Left lung (tissue), 10 donors: Measurements from ENCODE around the gene TMPRSS13. TPM values are rescaled to one million over a fixed set of nuclear protein-coding genes. Genes with fewer than 3 reads are reported as not detected.

Experiments used
- ATAC-seq: fragments of 200-7000 bp; cut with Tn5 transposase; one replicate; pipeline ENCODE4 v1.9.1; 2020; ENCODE audit warnings: moderate library complexity
- DNase-seq, 4 donors: peaks; one replicate each; pipeline ENCODE4 v3.0.0-alpha.2; 2013 to 2020
- H3K27ac ChIP-seq, 2 donors: fragments of 200-600 bp; sonication (generic) in 1 of 2; one replicate each; pipeline versions ENCODE4 v1.5.0 to v1.8.0; 2020 to 2021
- H3K27me3 ChIP-seq, 2 donors: fragments of 200-600 bp; sonication (generic) in 1 of 2; one replicate each; pipeline versions ENCODE4 v1.5.0 to v1.8.0; 2020 to 2021
- H3K36me3 ChIP-seq, 2 donors: fragments of 200-600 bp; sonication (generic) in 1 of 2; one replicate each; pipeline versions ENCODE4 v1.5.0 to v1.8.0; 2020 to 2021
- H3K4me1 ChIP-seq, 2 donors: fragments of 200-600 bp; one replicate each; pipeline ENCODE4 v1.8.0; 2021
- H3K4me3 ChIP-seq, 2 donors: fragments of 200-600 bp; sonication (generic) in 1 of 2; one replicate each; pipeline versions ENCODE4 v1.5.0 to v1.8.0; 2020 to 2021; ENCODE audit warnings: mild to moderate bottlenecking in 1 of 2
- H3K9me3 ChIP-seq, 2 donors: fragments of 200-600 bp; sonication (generic) in 1 of 2; one replicate each; pipeline versions ENCODE4 v1.5.0 to v1.8.0; 2020 to 2021
- intact Hi-C, 2 donors: fragments of 100-400 bp; cut with DNase I; formaldehyde crosslinking; loops; one replicate each; pipeline versions ENCODE4 v1.11.2 to v1.14.2; 2022
- polyA plus RNA-seq, 6 donors: library from polyadenylated mRNA; unstranded; fragments of 120-200 nt; gene quantifications; one replicate each; pipeline ENCODE4 v1.2.1, GENCODE V29; 2013; ENCODE audit not compliant: insufficient read length in 6 of 6
- total RNA-seq, 2 donors: library from RNA; stranded (reverse); fragmentation: NEBNext Ultra II Directional; extraction: Animal tissue kit (Norgen Biotek cat#: 25700); gene quantifications; one replicate each; pipeline ENCODE4 v1.2.1, GENCODE V29; 2021
- TF ChIP-seq, protein P1 (sequence below), 2 donors: fragments of 200-600 bp; sonication (generic) in 1 of 2; IDR thresholded peaks; one replicate each; pipeline versions ENCODE4 v1.5.0 to v1.8.0; 2021; ENCODE audit warnings: antibody characterized with exemption in 2 of 2
- donor health status: DM: no; HTN: yes; CAD: no.
- donor health status: DM: no; HTN: no; CAD: no.

Gene TMPRSS13
- total and polyA plus RNA-seq, 8 donors, result 4.6 to 10.7 (median 8.1) TPM

- ATAC-seq (no peak), DNase-seq (peak in 1 of 4 donors; percentile 13)
- no peaks in the 10 kb centered on the region for H3K4me1 ChIP-seq
- TF ChIP-seq, protein P1, sequence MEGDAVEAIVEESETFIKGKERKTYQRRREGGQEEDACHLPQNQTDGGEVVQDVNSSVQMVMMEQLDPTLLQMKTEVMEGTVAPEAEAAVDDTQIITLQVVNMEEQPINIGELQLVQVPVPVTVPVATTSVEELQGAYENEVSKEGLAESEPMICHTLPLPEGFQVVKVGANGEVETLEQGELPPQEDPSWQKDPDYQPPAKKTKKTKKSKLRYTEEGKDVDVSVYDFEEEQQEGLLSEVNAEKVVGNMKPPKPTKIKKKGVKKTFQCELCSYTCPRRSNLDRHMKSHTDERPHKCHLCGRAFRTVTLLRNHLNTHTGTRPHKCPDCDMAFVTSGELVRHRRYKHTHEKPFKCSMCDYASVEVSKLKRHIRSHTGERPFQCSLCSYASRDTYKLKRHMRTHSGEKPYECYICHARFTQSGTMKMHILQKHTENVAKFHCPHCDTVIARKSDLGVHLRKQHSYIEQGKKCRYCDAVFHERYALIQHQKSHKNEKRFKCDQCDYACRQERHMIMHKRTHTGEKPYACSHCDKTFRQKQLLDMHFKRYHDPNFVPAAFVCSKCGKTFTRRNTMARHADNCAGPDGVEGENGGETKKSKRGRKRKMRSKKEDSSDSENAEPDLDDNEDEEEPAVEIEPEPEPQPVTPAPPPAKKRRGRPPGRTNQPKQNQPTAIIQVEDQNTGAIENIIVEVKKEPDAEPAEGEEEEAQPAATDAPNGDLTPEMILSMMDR (IDR thresholded peaks at IDR 0.05), result no peak
- H3K9me3 ChIP-seq, result no peaks in the 10 kb centered on the region
- H3K27ac ChIP-seq, result no peak overlapping the region
- H3K27me3 ChIP-seq, result no peaks in the 10 kb centered on the region
- H3K4me3 ChIP-seq, result no peak overlapping the region
- intact Hi-C loops, result no loop called here
- H3K36me3 ChIP-seq, result no peaks in the 10 kb centered on the region
These were observed 9.4 kb downstream of the TMPRSS13 start for GRCh38 chr11:117919781-117920221.

DNA sequence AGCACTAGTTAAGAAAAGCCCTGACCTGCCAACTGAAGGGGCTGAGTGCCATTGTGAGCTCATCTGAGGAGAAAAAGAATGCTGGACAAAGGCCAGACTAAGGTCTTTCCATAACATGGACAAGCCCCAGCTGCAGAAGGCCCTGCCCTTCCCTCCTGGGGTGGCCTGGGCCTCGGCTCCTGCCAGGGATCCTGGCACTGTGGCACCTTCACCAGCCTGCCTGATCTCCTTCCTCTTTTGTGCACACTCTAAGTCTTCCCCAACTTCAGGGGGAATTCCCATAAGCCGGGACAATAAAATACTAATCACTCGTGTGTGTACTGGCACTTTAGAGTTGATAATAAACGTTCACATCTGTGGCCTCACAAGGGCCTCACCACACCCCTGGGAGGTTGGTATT is 9.9 kb downstream of the TMPRSS13 start:
- TF ChIP-seq, protein P1 (IDR thresholded peaks at IDR 0.05), result no peak
- ATAC-seq, result peak; percentile 29
- Histone ChIP-seq H3K27ac (no peak overlapping the region), H3K4me1 (no peaks in the 10 kb centered on the region), H3K4me3 (no peak overlapping the region), H3K27me3 (no peaks in the 10 kb centered on the region), H3K9me3 (no peaks in the 10 kb centered on the region), H3K36me3 (no peaks in the 10 kb centered on the region)
- peak in 1 of 4 donors; percentile 31 for DNase-seq
- intact Hi-C loops, result no loop called here

GRCh38 chr11:117918366-117919255 is 10.6 kb downstream of the TMPRSS13 start:
- TF ChIP-seq, protein P1 (IDR thresholded peaks at IDR 0.05), result no peak
- H3K9me3 ChIP-seq, result no peaks in the 10 kb centered on the region
- no peak overlapping the region for H3K4me3 ChIP-seq
- no peaks in the 10 kb centered on the region for H3K4me1 ChIP-seq
- intact Hi-C loops, result no loop called here
- H3K27me3 ChIP-seq, result no peaks in the 10 kb centered on the region
- no peak for ATAC-seq
- DNase-seq, result peak in 1 of 4 donors; percentile 26
- no peak overlapping the region for H3K27ac ChIP-seq
- H3K36me3 ChIP-seq, result no peaks in the 10 kb centered on the region

DNA sequence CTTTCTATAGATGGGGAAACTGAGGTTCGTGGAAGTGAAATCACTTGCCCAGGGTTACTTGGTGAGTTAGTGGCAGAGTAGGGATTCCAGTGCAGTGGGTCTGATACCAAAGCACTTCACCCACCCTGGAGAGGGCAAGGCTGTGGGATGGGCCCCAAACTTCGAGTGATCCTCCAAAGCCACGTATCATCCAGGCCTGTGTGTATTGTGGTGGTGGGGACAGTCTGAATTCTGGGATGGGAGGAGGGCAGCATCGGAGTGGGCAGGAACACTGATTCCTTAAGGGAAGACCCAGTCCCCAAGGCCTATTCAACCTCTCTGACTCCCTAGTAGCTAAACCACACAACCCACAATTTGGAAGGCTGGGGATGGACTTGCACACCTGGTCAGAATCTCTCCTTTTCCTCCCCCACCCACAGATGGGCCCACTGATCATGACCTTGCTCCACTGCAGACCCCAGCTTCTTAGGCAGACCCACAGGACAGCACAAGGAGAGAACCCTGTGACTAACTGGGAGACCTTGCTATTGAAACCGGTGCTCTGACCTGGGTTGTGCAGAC is 11.5 kb downstream of the TMPRSS13 start:
- intact Hi-C loops, result no loop called here
- TF ChIP-seq, protein P1 (IDR thresholded peaks at IDR 0.05), result no peak
- H3K4me3 ChIP-seq, result no peak overlapping the region

GRCh38 chr11:117916956-117917355 is 12.2 kb downstream of the TMPRSS13 start:
- Histone ChIP-seq H3K27ac (no peak overlapping the region), H3K4me3 (no peak overlapping the region), H3K36me3 (no peaks in the 10 kb centered on the region), H3K9me3 (no peaks in the 10 kb centered on the region), H3K4me1 (no peaks in the 10 kb centered on the region), H3K27me3 (no peaks in the 10 kb centered on the region)
- TF ChIP-seq, protein P1 (IDR thresholded peaks at IDR 0.05), result no peak
- DNase-seq (peak in 1 of 4 donors; percentile 22), ATAC-seq (no peak)
- intact Hi-C loops, result no loop called here

More for the DNA sequence above, 11.5 kb downstream of the TMPRSS13 start:
- ATAC-seq (no peak), DNase-seq (peak in 1 of 4 donors; percentile 19)
- no peaks in the 10 kb centered on the region for H3K27me3 ChIP-seq
- H3K4me1 ChIP-seq, result no peaks in the 10 kb centered on the region
- H3K9me3 ChIP-seq, result no peaks in the 10 kb centered on the region
- H3K27ac ChIP-seq, result no peak overlapping the region
- no peaks in the 10 kb centered on the region for H3K36me3 ChIP-seq
